ENCODE data around the gene DET1. TPM values are rescaled to one million over a fixed set of nuclear protein-coding genes. Genes with fewer than 3 reads are reported as not detected.

DET1 gene
- total RNA-seq, 3 donors from 2014 or later (not counting 1 experiment from before 2014, with no cell fraction given) = 3.9 to 5.8 (median 5.2) TPM

DNA sequence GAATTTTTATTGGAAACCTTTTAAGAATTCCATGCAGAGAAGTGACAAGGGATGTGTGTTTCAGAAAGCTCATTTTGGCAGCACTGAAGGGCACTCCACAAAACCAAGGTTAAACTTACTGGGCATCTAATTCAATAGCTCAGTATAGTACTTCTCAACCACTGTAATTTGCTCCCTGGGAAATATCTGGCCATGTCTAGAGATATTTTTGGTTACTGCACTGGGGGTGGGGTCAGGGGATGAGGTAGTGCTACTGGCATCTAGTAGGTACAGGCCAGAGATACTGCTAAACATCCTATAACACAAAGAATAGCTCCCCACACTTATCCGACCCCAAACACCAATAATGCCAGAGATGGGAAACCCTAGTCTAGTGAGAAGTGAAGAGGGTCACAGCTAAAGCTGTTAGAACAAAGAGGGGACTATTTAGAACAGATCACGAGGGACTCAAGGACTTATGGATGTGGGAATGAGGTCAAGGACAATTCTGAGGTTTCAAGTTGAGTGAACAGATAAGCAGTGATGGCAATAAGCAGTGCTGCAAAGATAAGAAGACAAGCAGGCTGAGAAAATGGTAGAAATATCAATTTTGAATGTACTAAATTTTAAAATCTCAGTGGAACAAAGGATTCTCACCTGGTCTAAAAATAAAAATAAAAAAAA, 82.5 kb downstream of the DET1 start:
- Mint-ChIP-seq H3K9me3 (no peaks in the 10 kb centered on the region), H3K36me3 (no peaks in the 10 kb centered on the region), H3K4me1 (peaks cover 26% of the 10 kb centered on the region in 2 donors), H3K4me3 (no peak overlapping the region), H3K27me3 (ENCODE audit: low read depth in 2 of 2) (no peaks in the 10 kb centered on the region), H3K27ac (no peak overlapping the region)
- intact Hi-C loops (cut with micrococcal nuclease) = no loop called here
- H3K27ac ChIP-seq (ENCODE audit: low read length) = no peak overlapping the region
- peaks cover 50% of the 10 kb centered on the region for H3K36me3 ChIP-seq (ENCODE audit: control insufficient read depth, insufficient read depth, low read length)
- H3K4me3 ChIP-seq (ENCODE audit: low read length) = no peak overlapping the region
- DNase-seq (no peak), ATAC-seq (no peak)
- H3K27me3 ChIP-seq (ENCODE audit: control insufficient read depth, insufficient read depth, low read length) = no peaks in the 10 kb centered on the region
- TF ChIP-seq, protein P1, sequence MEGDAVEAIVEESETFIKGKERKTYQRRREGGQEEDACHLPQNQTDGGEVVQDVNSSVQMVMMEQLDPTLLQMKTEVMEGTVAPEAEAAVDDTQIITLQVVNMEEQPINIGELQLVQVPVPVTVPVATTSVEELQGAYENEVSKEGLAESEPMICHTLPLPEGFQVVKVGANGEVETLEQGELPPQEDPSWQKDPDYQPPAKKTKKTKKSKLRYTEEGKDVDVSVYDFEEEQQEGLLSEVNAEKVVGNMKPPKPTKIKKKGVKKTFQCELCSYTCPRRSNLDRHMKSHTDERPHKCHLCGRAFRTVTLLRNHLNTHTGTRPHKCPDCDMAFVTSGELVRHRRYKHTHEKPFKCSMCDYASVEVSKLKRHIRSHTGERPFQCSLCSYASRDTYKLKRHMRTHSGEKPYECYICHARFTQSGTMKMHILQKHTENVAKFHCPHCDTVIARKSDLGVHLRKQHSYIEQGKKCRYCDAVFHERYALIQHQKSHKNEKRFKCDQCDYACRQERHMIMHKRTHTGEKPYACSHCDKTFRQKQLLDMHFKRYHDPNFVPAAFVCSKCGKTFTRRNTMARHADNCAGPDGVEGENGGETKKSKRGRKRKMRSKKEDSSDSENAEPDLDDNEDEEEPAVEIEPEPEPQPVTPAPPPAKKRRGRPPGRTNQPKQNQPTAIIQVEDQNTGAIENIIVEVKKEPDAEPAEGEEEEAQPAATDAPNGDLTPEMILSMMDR (IDR thresholded peaks at IDR 0.05) = no peak
- peaks cover 16% of the 10 kb centered on the region for H3K4me1 ChIP-seq (ENCODE audit: control insufficient read depth, insufficient read depth, low read length)
- H3K9me3 ChIP-seq (ENCODE audit: control insufficient read depth, insufficient read depth, low read length) = no peaks in the 10 kb centered on the region
- 78% methylated on average over 2 of the region's 2 CpGs for WGBS (ENCODE audit: insufficient coverage)

Other genes with a start within 250 kb of the DET1 start
- 10 to 100 TPM in 2 of 3 donors, 1 to 10 TPM in 1; 9.8 to 11.0 (median 10.2) TPM for gene MRPL46, start 79.3 kb downstream of the DET1 start, total RNA-seq
- 10 to 100 TPM; 17.0 to 27.6 (median 22.4) TPM for gene MRPS11, start 79.0 kb downstream of the DET1 start, total RNA-seq
- gene AEN, start 74.7 kb upstream of the DET1 start, total RNA-seq = 10 to 100 TPM; 19.9 to 26.9 (median 20.9) TPM
- gene ISG20, start 92.3 kb upstream of the DET1 start, total RNA-seq = 100 to 1,000 TPM in 2 of 3 donors, 10 to 100 TPM in 1; 80.6 to 137 (median 116) TPM

Measured in natural killer cell (primary cell).